HCT116 (cell line): ENCODE data around the gene TCEAL4. TPM values are rescaled to one million over a fixed set of nuclear protein-coding genes. Genes with fewer than 3 reads are reported as not detected.

Experiments
- ATAC-seq: fragments of 200-7000 bp; cut with Tn5 transposase; 2 replicates; pipeline ENCODE4 v1.9.1; 2020; ENCODE audit warnings: mild to moderate bottlenecking, moderate library complexity
- BruUV-seq: library from RNA; stranded (reverse); fragments of 400-500 nt; replicated peaks from 2 replicates; lab custom pipeline; 2021; lab: Mats Ljungman, UMichigan
- CTCF ChIA-PET: fragments of 300-600 bp; sonication (Branson Sonifier 250); formaldehyde crosslinking; loops from one replicate; lab custom pipeline; 2021; ENCODE audit warnings: antibody characterized with exemption; lab: Charles Lee
- POLR2A ChIA-PET: fragments of 300-600, 350-600 bp; sonication (Branson Sonifier 250); formaldehyde crosslinking; loops from one replicate; lab custom pipeline; 2021; ENCODE audit warnings: antibody characterized with exemption; lab: Charles Lee
- RAD21 ChIA-PET, 2 experiments: fragments of 300-600 bp; sonication (Branson Sonifier 250); formaldehyde crosslinking; loops; one replicate each; lab custom pipeline; 2023; ENCODE audit warnings: low total read pairs in 2 of 2; ENCODE audit not compliant: uncharacterized antibody in 2 of 2, unreplicated experiment in 2 of 2, low non-redundant PET in 1 of 2; lab: Charles Lee
- DNase-seq: peaks from one replicate; pipeline ENCODE4 v3.0.0-alpha.2; 2010; ENCODE audit warnings: low read depth, low spot score
- H2AFZ ChIP-seq: fragments of 200-600 bp; shearing (Covaris generic), sonication (generic); 2 replicates; pipeline ENCODE4 v1.6.1; 2017; ENCODE audit warnings: low read depth, mixed run types, mixed read lengths, antibody characterized with exemption, low read length; ENCODE audit not compliant: poor library complexity, severe bottlenecking
- H3K27ac ChIP-seq: 2 replicates; pipeline ENCODE4 v1.5.1; 2012; ENCODE audit warnings: low read depth, low read length
- H3K27me3 ChIP-seq: fragments of 200-600 bp; sonication (generic); 2 replicates; pipeline ENCODE4 v1.6.1; 2016; ENCODE audit warnings: mixed run types, low read length, mixed read lengths; ENCODE audit not compliant: insufficient read depth
- H3K36me3 ChIP-seq, 2 experiments: fragments of 200-500 bp in 1 of 2; fragments of 200-600 bp in 1 of 2; sonication (Bioruptor generic) in 1 of 2; sonication (generic) in 1 of 2; 2 replicates each; pipeline versions ENCODE4 v1.5.1 to v1.6.1; 2014 to 2016; ENCODE audit warnings: low read length in 2 of 2, inconsistent platforms in 1 of 2, mixed read lengths in 1 of 2, mixed run types in 1 of 2; ENCODE audit not compliant: insufficient read depth in 2 of 2, control insufficient read depth in 1 of 2
- H3K4me1 ChIP-seq, 2 experiments: fragments of 200-600 bp in 1 of 2; sonication (generic) in 1 of 2; 2 replicates each; pipeline versions ENCODE4 v1.5.1 to v1.6.1; 2012 to 2017; ENCODE audit warnings: low read length in 2 of 2, inconsistent platforms in 1 of 2, mild to moderate bottlenecking in 1 of 2, mixed read lengths in 1 of 2, mixed run types in 1 of 2, moderate library complexity in 1 of 2; ENCODE audit not compliant: insufficient read depth in 2 of 2, control insufficient read depth in 1 of 2
- H3K4me2 ChIP-seq: fragments of 200-600 bp; sonication (generic); 2 replicates; pipeline ENCODE4 v1.6.1; 2017; ENCODE audit warnings: mixed run types, low read length, mixed read lengths
- H3K4me3 ChIP-seq, 2 experiments: fragments of 200-600 bp in 1 of 2; sonication (generic) in 1 of 2; replicated peaks in 1 of 2; 2 replicates each; pipeline ENCODE4 v1.5.1; 2011 to 2016; ENCODE audit warnings: low read length in 2 of 2, control low read depth in 1 of 2, low read depth in 1 of 2, mild to moderate bottlenecking in 1 of 2, mixed read lengths in 1 of 2, mixed run types in 1 of 2
- H3K79me2 ChIP-seq: fragments of 200-600 bp; sonication (generic); 2 replicates; pipeline ENCODE4 v1.6.1; 2017; ENCODE audit warnings: mild to moderate bottlenecking, mixed run types, low read length, moderate library complexity, mixed read lengths; ENCODE audit not compliant: insufficient read depth
- H3K9ac ChIP-seq: fragments of 200-600 bp; sonication (generic); 2 replicates; pipeline ENCODE4 v1.6.1; 2016; ENCODE audit warnings: low read length, mixed read lengths
- H3K9me2 ChIP-seq: fragments of 200-600 bp; sonication (generic), shearing (Covaris generic); 2 replicates; pipeline ENCODE4 v1.6.1; 2017; ENCODE audit warnings: mixed run types, mild to moderate bottlenecking, moderate library complexity; ENCODE audit not compliant: insufficient read depth
- H3K9me3 ChIP-seq, 2 experiments: fragments of 200-500 bp in 1 of 2; fragments of 200-600 bp in 1 of 2; sonication (Bioruptor generic) in 1 of 2; sonication (generic) in 1 of 2; 2 replicates each; pipeline ENCODE4 v1.6.1; 2014 to 2017; ENCODE audit warnings: low read length in 2 of 2, mixed read lengths in 2 of 2, inconsistent platforms in 1 of 2, low read depth in 1 of 2, mild to moderate bottlenecking in 1 of 2, mixed run types in 1 of 2, moderate library complexity in 1 of 2; ENCODE audit not compliant: control insufficient read depth in 1 of 2, insufficient read depth in 1 of 2
- H4K20me1 ChIP-seq: fragments of 200-600 bp; sonication (generic), shearing (Covaris generic); 2 replicates; pipeline ENCODE4 v1.6.1; 2017; ENCODE audit warnings: mixed run types, mild to moderate bottlenecking, moderate library complexity; ENCODE audit not compliant: insufficient read depth
- EGR1 ChIP-seq: IDR thresholded peaks from 2 replicates; pipeline ENCODE4 v1.6.1; 2012; ENCODE audit warnings: low read depth
- EZH2 ChIP-seq: fragments of 200-600 bp; sonication (generic); IDR thresholded peaks from 2 replicates; pipeline ENCODE4 v1.6.1; 2017; ENCODE audit warnings: antibody characterized with exemption, mixed run types
- JUND ChIP-seq: IDR thresholded peaks from 2 replicates; pipeline ENCODE4 v1.6.1; 2012
- POLR2A ChIP-seq: IDR thresholded peaks from 2 replicates; pipeline ENCODE4 v1.7.0; 2011; ENCODE audit warnings: borderline replicate concordance; ENCODE audit not compliant: insufficient read depth, insufficient read length; ENCODE audit errors: extremely low read depth
- POLR2AphosphoS5 ChIP-seq: IDR thresholded peaks from 2 replicates; pipeline ENCODE4 v1.6.1; 2011; ENCODE audit warnings: mild to moderate bottlenecking, low read depth, low read length, moderate library complexity
- RAD21 ChIP-seq: IDR thresholded peaks from 2 replicates; pipeline ENCODE4 v1.6.1; 2012; ENCODE audit warnings: low read depth, mild to moderate bottlenecking
- SIN3A ChIP-seq: IDR thresholded peaks from 2 replicates; pipeline ENCODE4 v1.6.1; 2012; ENCODE audit warnings: low read depth
- SP1 ChIP-seq: IDR thresholded peaks from 2 replicates; pipeline ENCODE4 v1.6.1; 2012; ENCODE audit warnings: low read depth
- SRF ChIP-seq: IDR thresholded peaks from 2 replicates; pipeline ENCODE4 v1.6.1; 2012; ENCODE audit warnings: low read depth
- ZFX ChIP-seq: fragments of 450-650 bp; IDR thresholded peaks from 2 replicates; pipeline ENCODE4 v1.6.1; 2017
- ZNF274 ChIP-seq: fragments of 200-500 bp; sonication (Bioruptor generic); IDR thresholded peaks from 2 replicates; pipeline ENCODE4 v1.6.1; 2014; ENCODE audit warnings: mild to moderate bottlenecking, low read depth, low read length, inconsistent platforms
- intact Hi-C: fragments of 100-400 bp; cut with micrococcal nuclease; formaldehyde crosslinking; loops from 2 replicates; pipeline ENCODE4 v1.10.0; 2022
- total RNA-seq: library from RNA; stranded (reverse); gene quantifications from one replicate; pipeline ENCODE4 v1.2.1, GENCODE V29; 2021; ENCODE audit not compliant: unreplicated experiment
- TF ChIP-seq, protein P1 (sequence below): IDR thresholded peaks from 2 replicates; pipeline ENCODE4 v1.6.1; 2011; ENCODE audit warnings: mild to moderate bottlenecking, low read length, moderate library complexity; ENCODE audit not compliant: insufficient replicate concordance; ENCODE audit errors: extremely low read depth

Gene TCEAL4
- total RNA-seq, 1 experiment from 2014 or later, result 23.5 TPM

DNA sequence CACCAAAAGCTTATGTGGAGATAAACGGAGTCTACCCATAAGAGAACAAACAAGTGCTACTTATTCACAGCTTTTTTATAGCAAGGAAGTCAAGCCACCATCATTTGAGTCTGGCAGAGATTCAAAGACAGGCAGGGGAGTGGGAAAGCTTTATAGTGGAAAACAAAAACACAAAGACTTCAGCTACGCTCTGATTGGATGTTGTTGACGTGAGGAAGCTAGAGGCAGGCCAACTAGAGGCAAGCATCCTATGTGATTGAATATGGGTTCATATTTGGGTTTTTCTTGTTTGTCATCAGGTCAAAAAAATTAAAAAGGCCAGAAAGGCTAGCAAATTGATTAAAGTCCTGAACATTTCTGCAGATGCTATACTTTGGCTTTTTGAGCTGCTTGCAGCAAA lies 719 bp upstream of the TCEAL4 start (continued):
- TF ChIP-seq, protein P1, sequence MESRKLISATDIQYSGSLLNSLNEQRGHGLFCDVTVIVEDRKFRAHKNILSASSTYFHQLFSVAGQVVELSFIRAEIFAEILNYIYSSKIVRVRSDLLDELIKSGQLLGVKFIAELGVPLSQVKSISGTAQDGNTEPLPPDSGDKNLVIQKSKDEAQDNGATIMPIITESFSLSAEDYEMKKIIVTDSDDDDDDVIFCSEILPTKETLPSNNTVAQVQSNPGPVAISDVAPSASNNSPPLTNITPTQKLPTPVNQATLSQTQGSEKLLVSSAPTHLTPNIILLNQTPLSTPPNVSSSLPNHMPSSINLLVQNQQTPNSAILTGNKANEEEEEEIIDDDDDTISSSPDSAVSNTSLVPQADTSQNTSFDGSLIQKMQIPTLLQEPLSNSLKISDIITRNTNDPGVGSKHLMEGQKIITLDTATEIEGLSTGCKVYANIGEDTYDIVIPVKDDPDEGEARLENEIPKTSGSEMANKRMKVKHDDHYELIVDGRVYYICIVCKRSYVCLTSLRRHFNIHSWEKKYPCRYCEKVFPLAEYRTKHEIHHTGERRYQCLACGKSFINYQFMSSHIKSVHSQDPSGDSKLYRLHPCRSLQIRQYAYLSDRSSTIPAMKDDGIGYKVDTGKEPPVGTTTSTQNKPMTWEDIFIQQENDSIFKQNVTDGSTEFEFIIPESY, result no peak
- no peak for TF ChIP-seq POLR2A
- TF ChIP-seq RAD21, result no peak
- TF ChIP-seq POLR2AphosphoS5, result no peak

DNA sequence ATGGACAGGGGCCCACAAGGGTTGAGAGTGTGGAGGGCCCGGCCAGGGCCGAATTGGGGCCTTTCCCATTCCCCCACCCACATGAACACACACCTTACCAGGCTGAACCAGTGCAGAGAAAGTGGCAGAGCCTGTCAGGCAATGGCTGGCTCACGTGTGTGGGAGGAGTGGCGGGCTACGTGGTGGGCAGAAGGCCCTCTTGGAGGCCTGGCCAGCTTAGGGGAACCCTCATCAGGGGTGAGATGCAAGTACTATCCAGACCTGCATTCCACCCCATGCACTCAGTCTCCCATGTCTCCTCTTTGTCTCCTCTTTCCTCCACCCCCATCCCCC lies 965 bp downstream of the TCEAL4 start:
- H3K9ac ChIP-seq, result peak overlapping the region; percentile 65
- POLR2A ChIA-PET, result no interaction called here
- ATAC-seq, result no peak

More for the DNA sequence above, 965 bp downstream of the TCEAL4 start:
- TF ChIP-seq RAD21 (no peak), ZNF274 (no peak), SRF (no peak), EZH2 (no peak), EGR1 (no peak), ZFX (no peak), JUND (no peak), SP1 (no peak), SIN3A (no peak)
- TF ChIP-seq, protein P1, result no peak
- H3K9me2 ChIP-seq, result no peaks in the 10 kb centered on the region
- H3K4me3 ChIP-seq, result peak overlapping the region; percentile 68 to 69
- RAD21 ChIA-PET, result no interaction called here
- CTCF ChIA-PET, result no interaction called here
- H3K4me2 ChIP-seq, result peak overlapping the region; percentile 72
- H4K20me1 ChIP-seq, result no peaks in the 10 kb centered on the region
- H3K36me3 ChIP-seq, result no peaks in the 10 kb centered on the region; a peak in 1 of 4 replicates
- no peaks in the 10 kb centered on the region for H3K79me2 ChIP-seq
- intact Hi-C loops, result loop anchor here (10.0 kb wide), 1 partner anchor 89 kb away; no protein-coding TSS in a partner anchor
- no peaks in the 10 kb centered on the region for H3K27me3 ChIP-seq
- no peak overlapping the region for H2AFZ ChIP-seq
- H3K27ac ChIP-seq, result peak overlapping the region; percentile 56; the same call in 1 of the 2 replicates
- BruUV-seq, result no TSS peak
- H3K9me3 ChIP-seq, result no peaks in the 10 kb centered on the region
- H3K4me1 ChIP-seq, result peaks cover 0 to 4% of the 10 kb centered on the region in 2 experiments; a peak in 1 of 4 replicates
- no peak for DNase-seq
